ENCODE results near the gene TXNRD2.
"Not testable (repeated sequence)": the region's sequence is repeated elsewhere in the genome, so short reads cannot be mapped to it uniquely, and the experiment has no call there.

Gene TXNRD2

GRCh38 chr22:19895160-19895849 is 46.3 kb downstream of the TXNRD2 start:
- no peak overlapping the region for H3K27ac ChIP-seq
- DNase-seq (ENCODE audit: low read depth, low spot score), result no peak

GRCh38 chr22:19893363-19893762 is 48.3 kb downstream of the TXNRD2 start:
- H3K27ac ChIP-seq, result no peak overlapping the region
- no peak for DNase-seq (ENCODE audit: low read depth, low spot score)

- no peak overlapping the region for H3K27ac ChIP-seq
Measured at GRCh38 chr22:19892925-19893324, 48.7 kb downstream of the TXNRD2 start.

GRCh38 chr22:19892257-19892879 is 49.2 kb downstream of the TXNRD2 start:
- H3K27ac ChIP-seq, result peak overlapping the region; percentile 74
- DNase-seq (ENCODE audit: low read depth, low spot score), result no peak

More at GRCh38 chr22:19892925-19893324, 48.7 kb downstream of the TXNRD2 start:
- no peak for DNase-seq (ENCODE audit: low read depth, low spot score)

GRCh38 chr22:19891317-19892256 is 50.0 kb downstream of the TXNRD2 start:
- H3K27ac ChIP-seq, result peak overlapping the region; percentile 74
- DNase-seq (ENCODE audit: low read depth, low spot score), result peak; percentile 43

- no peak for DNase-seq (ENCODE audit: low read depth, low spot score)
- H3K27ac ChIP-seq, result peak overlapping the region; percentile 74
Measured at GRCh38 chr22:19890502-19891316, 50.9 kb downstream of the TXNRD2 start.

GRCh38 chr22:19889951-19890350 is 51.7 kb downstream of the TXNRD2 start:
- no peak overlapping the region for H3K27ac ChIP-seq
- DNase-seq (ENCODE audit: low read depth, low spot score), result no peak

- H3K27ac ChIP-seq, result no peak overlapping the region
- DNase-seq (ENCODE audit: low read depth, low spot score), result no peak
Measured at GRCh38 chr22:19888131-19888746, 53.4 kb downstream of the TXNRD2 start.

- H3K27ac ChIP-seq, result no peak overlapping the region
- no peak for DNase-seq (ENCODE audit: low read depth, low spot score)
Measured at GRCh38 chr22:19887256-19887985, 54.2 kb downstream of the TXNRD2 start.

GRCh38 chr22:19886605-19887255 is 54.9 kb downstream of the TXNRD2 start:
- no peak for DNase-seq (ENCODE audit: low read depth, low spot score)
- no peak overlapping the region for H3K27ac ChIP-seq

GRCh38 chr22:19885841-19886592 is 55.6 kb downstream of the TXNRD2 start:
- no peak overlapping the region for H3K27ac ChIP-seq
- no peak for DNase-seq (ENCODE audit: low read depth, low spot score)

- H3K27ac ChIP-seq, result no peak overlapping the region
- DNase-seq (ENCODE audit: low read depth, low spot score), result no peak
Measured at GRCh38 chr22:19884954-19885751, 56.5 kb downstream of the TXNRD2 start.

- no peak overlapping the region for H3K27ac ChIP-seq
- no peak for DNase-seq (ENCODE audit: low read depth, low spot score)
Measured at GRCh38 chr22:19884161-19884953, 57.3 kb downstream of the TXNRD2 start.

- not testable (repeated sequence) for H3K27ac ChIP-seq; DNase-seq (ENCODE audit: low read depth, low spot score)
Measured at GRCh38 chr22:19883446-19883845, 58.2 kb downstream of the TXNRD2 start.

- no peak overlapping the region for H3K27ac ChIP-seq
- no peak for DNase-seq (ENCODE audit: low read depth, low spot score)
Measured at GRCh38 chr22:19882446-19883381, 58.9 kb downstream of the TXNRD2 start.
